Lower leg skin (tissue), 3 donors: ENCODE measurements around the gene CEP131.

Source experiments
- CTCF ChIP-seq, 3 donors: fragments of 450-650 bp; IDR thresholded peaks; one replicate each; pipeline ENCODE4 v1.5.1; 2016; ENCODE audit warnings: antibody characterized with exemption in 3 of 3, mild to moderate bottlenecking in 3 of 3, moderate library complexity in 2 of 3
- POLR2A ChIP-seq, 2 donors: fragments of 450-650 bp; IDR thresholded peaks; one replicate each; pipeline ENCODE4 v1.6.1; 2016 to 2017; ENCODE audit warnings: antibody characterized with exemption in 2 of 2, mild to moderate bottlenecking in 1 of 2, moderate library complexity in 1 of 2

- TF ChIP-seq CTCF (IDR thresholded peaks at IDR 0.05): no peak
- no peak for TF ChIP-seq POLR2A (IDR thresholded peaks at IDR 0.05)
These were observed 33.9 kb upstream of the CEP131 start for GRCh38 chr17:81256616-81257015.
